Activated T-cell treated with anti-CD3 and anti-CD28 coated beads, Interleukin-2, amount 50 U/mL, for 72 hours (primary cell): ENCODE results near the gene LRRC7. TPM values are rescaled to one million over a fixed set of nuclear protein-coding genes. Genes with fewer than 3 reads are reported as not detected.
"Not testable (repeated sequence)": the region's sequence is repeated elsewhere in the genome, so short reads cannot be mapped to it uniquely, and the experiment has no call there.

ENCODE experiments used
- ATAC-seq, 2 donors: fragments of 150-1000 bp; cut with Tn5 transposase; replicated peaks in 1 of 2; 2 replicates each; pipeline ENCODE4 v1.10.0; 2021; ENCODE audit warnings: moderate library complexity in 2 of 2, mild to moderate bottlenecking in 1 of 2
- DNase-seq, 2 donors: peaks; one replicate each; pipeline ENCODE4 v3.0.0; 2021 to 2022; ENCODE audit warnings: mixed read lengths in 1 of 2
- H3K27ac Mint-ChIP-seq: one replicate; pipeline ENCODE4 v1.8.0; 2022; ENCODE audit warnings: mild to moderate bottlenecking, moderate library complexity, mixed read lengths
- H3K27me3 Mint-ChIP-seq: one replicate; pipeline ENCODE4 v1.8.0; 2022; ENCODE audit warnings: low read depth, mixed read lengths
- H3K36me3 Mint-ChIP-seq, 2 donors: one replicate each; pipeline ENCODE4 v1.8.0; 2022; ENCODE audit warnings: mixed read lengths in 2 of 2, mild to moderate bottlenecking in 1 of 2; ENCODE audit not compliant: insufficient read depth in 2 of 2
- H3K4me1 Mint-ChIP-seq: one replicate; pipeline ENCODE4 v1.8.0; 2022; ENCODE audit warnings: low read depth, mixed read lengths
- H3K4me3 Mint-ChIP-seq, 2 donors: one replicate each; pipeline ENCODE4 v1.8.0; 2022; ENCODE audit warnings: mild to moderate bottlenecking in 2 of 2, mixed read lengths in 2 of 2, moderate library complexity in 2 of 2
- H3K9me3 Mint-ChIP-seq, 2 donors: one replicate each; pipeline ENCODE4 v1.8.0; 2022; ENCODE audit warnings: mixed read lengths in 2 of 2
- total RNA-seq, 2 donors: library from RNA; stranded (reverse); gene quantifications; one replicate each; pipeline ENCODE4 v1.2.3, GENCODE V29; 2022

Gene LRRC7
- total RNA-seq, 2 donors from 2014 or later, result 0.22 TPM; not detected in 1

GRCh38 chr1:69888657-69889056 is 320.9 kb downstream of the LRRC7 start:
- Mint-ChIP-seq H3K27me3 (no peaks in the 10 kb centered on the region), H3K36me3 (no peaks in the 10 kb centered on the region), H3K4me3 (no peak overlapping the region), H3K27ac (no peak overlapping the region), H3K9me3 (peaks cover 8 to 9% of the 10 kb centered on the region in 2 donors), H3K4me1 (no peaks in the 10 kb centered on the region)
- DNase-seq (no peak), ATAC-seq (no peak)

GRCh38 chr1:69898403-69898947 is 330.8 kb downstream of the LRRC7 start:
- no peak overlapping the region for H3K27ac Mint-ChIP-seq
- no peaks in the 10 kb centered on the region for H3K36me3 Mint-ChIP-seq
- H3K4me3 Mint-ChIP-seq, result no peak overlapping the region
- DNase-seq (no peak), ATAC-seq (no peak)
- no peaks in the 10 kb centered on the region for H3K4me1 Mint-ChIP-seq
- no peaks in the 10 kb centered on the region for H3K27me3 Mint-ChIP-seq
- H3K9me3 Mint-ChIP-seq, result peaks cover 2% of the 10 kb centered on the region in 2 donors

GRCh38 chr1:69911301-69911801 is 343.6 kb downstream of the LRRC7 start:
- ATAC-seq (no peak), DNase-seq (no peak)
- Mint-ChIP-seq H3K4me3 (no peak overlapping the region), H3K27me3 (no peaks in the 10 kb centered on the region), H3K4me1 (no peaks in the 10 kb centered on the region), H3K9me3 (peaks cover 5 to 6% of the 10 kb centered on the region in 2 donors), H3K27ac (no peak overlapping the region), H3K36me3 (no peaks in the 10 kb centered on the region)

- DNase-seq, result no peak
- peaks cover 4 to 6% of the 10 kb centered on the region in 2 donors for H3K9me3 Mint-ChIP-seq
These were observed 346.3 kb downstream of the LRRC7 start for GRCh38 chr1:69913977-69914376.

GRCh38 chr1:69914976-69915765 is 347.4 kb downstream of the LRRC7 start:
- Mint-ChIP-seq H3K27me3 (no peaks in the 10 kb centered on the region), H3K36me3 (no peaks in the 10 kb centered on the region), H3K4me3 (no peak overlapping the region), H3K9me3 (peaks cover 1% of the 10 kb centered on the region in 2 donors), H3K27ac (no peak overlapping the region), H3K4me1 (no peaks in the 10 kb centered on the region)
- ATAC-seq, result no peak
- no peak for DNase-seq

More at GRCh38 chr1:69913977-69914376, 346.3 kb downstream of the LRRC7 start:
- Mint-ChIP-seq H3K27me3 (no peaks in the 10 kb centered on the region), H3K27ac (no peak overlapping the region), H3K4me1 (no peaks in the 10 kb centered on the region), H3K36me3 (no peaks in the 10 kb centered on the region), H3K4me3 (no peak overlapping the region)
- ATAC-seq, result no peak

GRCh38 chr1:69919129-69919921 is 351.6 kb downstream of the LRRC7 start:
- Mint-ChIP-seq H3K27ac (no peak overlapping the region), H3K4me1 (no peaks in the 10 kb centered on the region), H3K36me3 (no peaks in the 10 kb centered on the region), H3K9me3 (peaks cover 1 to 3% of the 10 kb centered on the region in 2 donors), H3K4me3 (no peak overlapping the region), H3K27me3 (no peaks in the 10 kb centered on the region)
- no peak for ATAC-seq
- no peak for DNase-seq

- H3K4me3 Mint-ChIP-seq, result no peak overlapping the region
- DNase-seq (no peak), ATAC-seq (no peak)
- no peaks in the 10 kb centered on the region for H3K4me1 Mint-ChIP-seq
- peaks cover 1 to 3% of the 10 kb centered on the region in 2 donors for H3K9me3 Mint-ChIP-seq
- no peaks in the 10 kb centered on the region for H3K36me3 Mint-ChIP-seq
- no peaks in the 10 kb centered on the region for H3K27me3 Mint-ChIP-seq
- no peak overlapping the region for H3K27ac Mint-ChIP-seq
These were observed 352.2 kb downstream of the LRRC7 start for GRCh38 chr1:69919922-69920273.

GRCh38 chr1:69920426-69920825 is 352.7 kb downstream of the LRRC7 start:
- H3K9me3 Mint-ChIP-seq, result peaks cover 0 to 3% of the 10 kb centered on the region in 2 donors
- H3K4me3 Mint-ChIP-seq, result no peak overlapping the region
- no peak for ATAC-seq
- no peaks in the 10 kb centered on the region for H3K27me3 Mint-ChIP-seq
- H3K27ac Mint-ChIP-seq, result no peak overlapping the region
- no peaks in the 10 kb centered on the region for H3K36me3 Mint-ChIP-seq
- no peaks in the 10 kb centered on the region for H3K4me1 Mint-ChIP-seq
- no peak for DNase-seq

GRCh38 chr1:69921486-69921885 is 353.8 kb downstream of the LRRC7 start:
- no peak overlapping the region for H3K27ac Mint-ChIP-seq

GRCh38 chr1:69928234-69928633 is 360.5 kb downstream of the LRRC7 start:
- H3K9me3 Mint-ChIP-seq, H3K27me3 Mint-ChIP-seq, H3K4me1 Mint-ChIP-seq, H3K36me3 Mint-ChIP-seq, H3K4me3 Mint-ChIP-seq, H3K27ac Mint-ChIP-seq, DNase-seq, ATAC-seq: not testable (repeated sequence)

More at GRCh38 chr1:69921486-69921885, 353.8 kb downstream of the LRRC7 start:
- H3K36me3 Mint-ChIP-seq, result no peaks in the 10 kb centered on the region
- H3K9me3 Mint-ChIP-seq, result peaks cover 0 to 3% of the 10 kb centered on the region in 2 donors
- no peak overlapping the region for H3K4me3 Mint-ChIP-seq
- no peaks in the 10 kb centered on the region for H3K4me1 Mint-ChIP-seq
- DNase-seq (no peak), ATAC-seq (no peak)
- H3K27me3 Mint-ChIP-seq, result no peaks in the 10 kb centered on the region

GRCh38 chr1:69929308-69930057 is 361.8 kb downstream of the LRRC7 start:
- H3K4me1 Mint-ChIP-seq, result no peaks in the 10 kb centered on the region
- H3K4me3 Mint-ChIP-seq, result no peak overlapping the region
- H3K36me3 Mint-ChIP-seq, result peaks cover 0 to 2% of the 10 kb centered on the region in 2 donors
- no peaks in the 10 kb centered on the region for H3K27me3 Mint-ChIP-seq
- DNase-seq (no peak), ATAC-seq (no peak)
- H3K9me3 Mint-ChIP-seq, result peaks cover 9 to 10% of the 10 kb centered on the region in 2 donors
- H3K27ac Mint-ChIP-seq, result no peak overlapping the region

GRCh38 chr1:69930396-69930795 is 362.7 kb downstream of the LRRC7 start:
- DNase-seq (no peak), ATAC-seq (no peak)
- no peak overlapping the region for H3K4me3 Mint-ChIP-seq
- no peak overlapping the region for H3K27ac Mint-ChIP-seq
- H3K4me1 Mint-ChIP-seq, result no peaks in the 10 kb centered on the region
- peaks cover 9 to 10% of the 10 kb centered on the region in 2 donors for H3K9me3 Mint-ChIP-seq
- H3K27me3 Mint-ChIP-seq, result no peaks in the 10 kb centered on the region
- peaks cover 0 to 2% of the 10 kb centered on the region in 2 donors for H3K36me3 Mint-ChIP-seq
